ENCODE measurements around the gene MGRN1.

DNA sequence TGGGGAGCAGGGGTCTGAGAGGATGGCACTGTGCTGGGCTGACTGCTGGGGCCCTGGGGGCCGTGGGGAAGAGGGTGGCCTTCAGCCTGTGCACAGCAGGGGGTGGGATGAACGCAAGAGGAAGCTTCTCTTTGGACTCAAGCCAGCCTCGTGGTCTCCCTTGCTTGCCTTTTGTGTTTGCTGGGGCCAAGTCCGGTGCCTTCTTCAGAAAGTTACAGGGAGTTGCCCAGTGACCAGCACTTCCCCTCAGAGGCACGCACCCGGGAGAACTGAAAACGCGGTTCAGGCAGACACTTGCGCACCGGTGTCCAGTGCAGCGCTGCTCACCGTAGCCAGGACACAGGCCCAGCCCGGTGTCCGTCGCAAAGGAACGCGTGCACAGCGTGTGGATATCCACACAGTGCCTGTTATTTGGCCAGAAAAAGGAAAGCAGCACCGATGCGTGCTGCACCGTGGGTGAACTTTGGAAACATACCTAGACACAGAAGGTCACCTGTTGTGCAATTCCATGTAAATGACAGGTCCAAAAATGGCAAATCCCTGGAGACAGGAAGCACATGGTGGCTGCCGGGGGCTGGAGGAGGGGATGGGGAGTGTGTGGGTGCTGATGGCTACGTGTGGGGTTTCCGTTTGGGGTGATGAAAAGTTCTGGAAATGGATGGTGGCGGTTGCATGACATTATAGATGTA is 39.3 kb downstream of the MGRN1 start:
- TF ChIP-seq, protein P1, sequence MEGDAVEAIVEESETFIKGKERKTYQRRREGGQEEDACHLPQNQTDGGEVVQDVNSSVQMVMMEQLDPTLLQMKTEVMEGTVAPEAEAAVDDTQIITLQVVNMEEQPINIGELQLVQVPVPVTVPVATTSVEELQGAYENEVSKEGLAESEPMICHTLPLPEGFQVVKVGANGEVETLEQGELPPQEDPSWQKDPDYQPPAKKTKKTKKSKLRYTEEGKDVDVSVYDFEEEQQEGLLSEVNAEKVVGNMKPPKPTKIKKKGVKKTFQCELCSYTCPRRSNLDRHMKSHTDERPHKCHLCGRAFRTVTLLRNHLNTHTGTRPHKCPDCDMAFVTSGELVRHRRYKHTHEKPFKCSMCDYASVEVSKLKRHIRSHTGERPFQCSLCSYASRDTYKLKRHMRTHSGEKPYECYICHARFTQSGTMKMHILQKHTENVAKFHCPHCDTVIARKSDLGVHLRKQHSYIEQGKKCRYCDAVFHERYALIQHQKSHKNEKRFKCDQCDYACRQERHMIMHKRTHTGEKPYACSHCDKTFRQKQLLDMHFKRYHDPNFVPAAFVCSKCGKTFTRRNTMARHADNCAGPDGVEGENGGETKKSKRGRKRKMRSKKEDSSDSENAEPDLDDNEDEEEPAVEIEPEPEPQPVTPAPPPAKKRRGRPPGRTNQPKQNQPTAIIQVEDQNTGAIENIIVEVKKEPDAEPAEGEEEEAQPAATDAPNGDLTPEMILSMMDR (IDR thresholded peaks at IDR 0.05), result no peak
- no peak for TF ChIP-seq POLR2A (IDR thresholded peaks at IDR 0.05)
